Testis (tissue), 2 donors: Measurements from ENCODE around the gene DRC7.

Experiments used
- POLR2A ChIP-seq: fragments of 450-650 bp; IDR thresholded peaks from one replicate; pipeline ENCODE4 v1.6.1; 2017; ENCODE audit warnings: antibody characterized with exemption, mild to moderate bottlenecking, moderate library complexity
- TF ChIP-seq, protein P1 (sequence below), 3 experiments: fragments of 450-650 bp in 2 of 3; fragments of 200-600 bp in 1 of 3; sonication (generic) in 1 of 3; IDR thresholded peaks; one replicate each; pipeline ENCODE4 v1.5.1; 2016 to 2019; ENCODE audit warnings: antibody characterized with exemption in 3 of 3, mild to moderate bottlenecking in 2 of 3, moderate library complexity in 1 of 3

DNA sequence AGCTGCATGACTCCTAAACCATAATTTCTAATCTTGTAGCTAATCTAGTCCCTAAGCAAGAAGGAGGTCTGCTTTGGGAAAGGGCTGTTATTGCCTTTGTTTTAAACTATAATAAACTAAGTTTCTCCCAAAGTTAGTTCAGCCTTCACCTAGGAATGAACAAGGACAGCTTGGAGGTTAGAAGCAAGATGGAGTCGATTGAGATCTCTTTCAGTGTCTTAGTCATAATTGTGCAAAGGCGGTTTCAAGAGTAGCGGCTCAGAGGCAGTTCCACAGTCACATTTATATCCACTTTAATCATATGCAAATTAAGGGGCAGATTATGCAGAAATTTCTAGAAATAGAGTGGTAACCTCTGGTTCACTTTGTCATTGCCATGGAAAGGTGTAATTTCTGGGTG, 17.4 kb downstream of the DRC7 start:
- TF ChIP-seq, protein P1, sequence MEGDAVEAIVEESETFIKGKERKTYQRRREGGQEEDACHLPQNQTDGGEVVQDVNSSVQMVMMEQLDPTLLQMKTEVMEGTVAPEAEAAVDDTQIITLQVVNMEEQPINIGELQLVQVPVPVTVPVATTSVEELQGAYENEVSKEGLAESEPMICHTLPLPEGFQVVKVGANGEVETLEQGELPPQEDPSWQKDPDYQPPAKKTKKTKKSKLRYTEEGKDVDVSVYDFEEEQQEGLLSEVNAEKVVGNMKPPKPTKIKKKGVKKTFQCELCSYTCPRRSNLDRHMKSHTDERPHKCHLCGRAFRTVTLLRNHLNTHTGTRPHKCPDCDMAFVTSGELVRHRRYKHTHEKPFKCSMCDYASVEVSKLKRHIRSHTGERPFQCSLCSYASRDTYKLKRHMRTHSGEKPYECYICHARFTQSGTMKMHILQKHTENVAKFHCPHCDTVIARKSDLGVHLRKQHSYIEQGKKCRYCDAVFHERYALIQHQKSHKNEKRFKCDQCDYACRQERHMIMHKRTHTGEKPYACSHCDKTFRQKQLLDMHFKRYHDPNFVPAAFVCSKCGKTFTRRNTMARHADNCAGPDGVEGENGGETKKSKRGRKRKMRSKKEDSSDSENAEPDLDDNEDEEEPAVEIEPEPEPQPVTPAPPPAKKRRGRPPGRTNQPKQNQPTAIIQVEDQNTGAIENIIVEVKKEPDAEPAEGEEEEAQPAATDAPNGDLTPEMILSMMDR (IDR thresholded peaks at IDR 0.05) = no peak
- TF ChIP-seq POLR2A = no peak
